Liver (tissue), 3 donors: ENCODE results near the gene ZNF423.

Experiments
- ATF3 ChIP-seq: IDR thresholded peaks from 2 replicates; pipeline ENCODE4 v1.6.1; 2016; ENCODE audit warnings: antibody characterized with exemption
- CTCF ChIP-seq: fragments of 150-350 bp; IDR thresholded peaks from 2 replicates; pipeline ENCODE4 v1.5.1; 2017; ENCODE audit warnings: improper control_type of control experiment, low read depth, low read length; ENCODE audit not compliant: missing input control
- HNF4A ChIP-seq, 2 donors: conservative IDR thresholded peaks; 2 replicates each; pipeline ENCODE4 v1.6.1; 2016; ENCODE audit warnings: antibody characterized with exemption in 2 of 2, mild to moderate bottlenecking in 2 of 2
- JUND ChIP-seq, 2 donors: IDR thresholded peaks; 2 replicates each; pipeline ENCODE4 v1.6.1; 2016; ENCODE audit warnings: antibody characterized with exemption in 2 of 2
- RAD21 ChIP-seq, 2 donors: IDR thresholded peaks; 2 replicates each; pipeline ENCODE4 v1.6.1; 2016; ENCODE audit warnings: antibody characterized with exemption in 2 of 2, mild to moderate bottlenecking in 2 of 2
- REST ChIP-seq: IDR thresholded peaks from 2 replicates; pipeline ENCODE4 v1.6.1; 2016; ENCODE audit warnings: antibody characterized with exemption, mild to moderate bottlenecking
- SP1 ChIP-seq: IDR thresholded peaks from 2 replicates; pipeline ENCODE4 v1.6.1; 2018; ENCODE audit warnings: antibody characterized with exemption, mild to moderate bottlenecking
- TF ChIP-seq, protein P1 (sequence below): IDR thresholded peaks from 2 replicates; pipeline ENCODE4 v1.6.1; 2016; ENCODE audit warnings: antibody characterized with exemption
- donor health status: healthy.
- donor health status: healthy.

DNA sequence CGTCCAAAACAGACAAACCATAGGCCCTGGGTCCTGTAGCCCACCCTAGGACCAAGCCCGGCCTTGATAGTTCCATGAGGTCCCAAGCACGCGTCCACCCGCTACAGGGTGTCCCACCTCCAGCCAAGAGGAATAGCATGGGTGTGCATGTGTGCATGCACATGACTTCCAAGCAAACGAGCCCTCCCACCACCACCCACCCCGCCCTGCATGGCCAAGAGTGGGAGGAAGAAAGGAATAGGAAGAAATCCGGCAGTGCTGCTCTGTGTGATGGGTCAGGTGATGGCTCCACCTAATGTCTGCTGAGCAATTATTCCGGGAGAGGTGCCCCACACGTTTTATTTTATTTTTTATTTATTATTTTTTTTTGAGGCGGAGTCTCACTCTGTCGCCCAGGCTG lies 184.6 kb downstream of the ZNF423 start:
- TF ChIP-seq CTCF (no peak), JUND (IDR thresholded peaks at IDR 0.05) (no peak), RAD21 (IDR thresholded peaks at IDR 0.05) (no peak), REST (no peak), ATF3 (no peak), SP1 (no peak), HNF4A (conservative IDR thresholded peaks at IDR 0.05) (no peak)
- TF ChIP-seq, protein P1, sequence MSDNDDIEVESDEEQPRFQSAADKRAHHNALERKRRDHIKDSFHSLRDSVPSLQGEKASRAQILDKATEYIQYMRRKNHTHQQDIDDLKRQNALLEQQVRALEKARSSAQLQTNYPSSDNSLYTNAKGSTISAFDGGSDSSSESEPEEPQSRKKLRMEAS, result no peak
